Brain microvascular endothelial cell (primary cell): ENCODE data around the gene NKAPD1.

Experiments used
- DNase-seq: peaks from one replicate; pipeline ENCODE4 v3.0.0-alpha.2; 2020
- H3K27ac ChIP-seq: fragments of 250-450 bp; sonication (Bioruptor Pico); 2 replicates; pipeline ENCODE4 v1.5.1; 2020; ENCODE audit warnings: mild to moderate bottlenecking, moderate library complexity
- H3K27me3 ChIP-seq: fragments of 250-450 bp; sonication (Bioruptor Pico); replicated peaks from 2 replicates; pipeline ENCODE4 v1.5.1; 2020; ENCODE audit warnings: mild to moderate bottlenecking
- H3K36me3 ChIP-seq: fragments of 250-450 bp; sonication (Bioruptor Pico); replicated peaks from 2 replicates; pipeline ENCODE4 v1.5.1; 2020; ENCODE audit warnings: mild to moderate bottlenecking
- H3K4me3 ChIP-seq: 2 replicates; pipeline ENCODE4 v1.5.1; 2011; ENCODE audit warnings: low read depth, mild to moderate bottlenecking, control low read depth, low read length, moderate library complexity
- CTCF ChIP-seq: IDR thresholded peaks from 2 replicates; pipeline ENCODE4 v1.5.1; 2011; ENCODE audit warnings: low read depth, mild to moderate bottlenecking, moderate library complexity, low read length, control low read depth, inconsistent platforms; ENCODE audit errors: missing control alignments
- in situ Hi-C: cut with HindIII; loops from 2 replicates; pipeline ENCODE4 v1.10.0; 2017; ENCODE audit warnings: low sequenced_read_pairs, low pct_ligation_motif_present

The NKAPD1 gene

GRCh38 chr11:112049777-112050176, 24.3 kb upstream of the NKAPD1 start:
- Histone ChIP-seq H3K27ac (no peak overlapping the region), H3K27me3 (no peaks in the 10 kb centered on the region), H3K4me3 (no peak overlapping the region), H3K36me3 (peaks cover 38% of the 10 kb centered on the region)
- DNase-seq: no peak
- TF ChIP-seq CTCF: no peak
- in situ Hi-C loops: no loop called here

- TF ChIP-seq CTCF: no peak
Observed at GRCh38 chr11:112050721-112051120, 23.4 kb upstream of the NKAPD1 start.

GRCh38 chr11:112051768-112052167, 22.3 kb upstream of the NKAPD1 start:
- in situ Hi-C loops: no loop called here
- TF ChIP-seq CTCF: no peak
- Histone ChIP-seq H3K27ac (no peak overlapping the region), H3K36me3 (peaks cover 27% of the 10 kb centered on the region), H3K4me3 (no peak overlapping the region), H3K27me3 (no peaks in the 10 kb centered on the region)
- no peak for DNase-seq

More at GRCh38 chr11:112050721-112051120, 23.4 kb upstream of the NKAPD1 start:
- H3K27ac ChIP-seq: no peak overlapping the region
- DNase-seq: no peak
- H3K4me3 ChIP-seq: no peak overlapping the region
- in situ Hi-C loops: no loop called here
- peaks cover 32% of the 10 kb centered on the region for H3K36me3 ChIP-seq
- H3K27me3 ChIP-seq: no peaks in the 10 kb centered on the region

GRCh38 chr11:112057170-112057569, 16.9 kb upstream of the NKAPD1 start:
- TF ChIP-seq CTCF: no peak
- no peaks in the 10 kb centered on the region for H3K27me3 ChIP-seq
- H3K36me3 ChIP-seq: peaks cover 21% of the 10 kb centered on the region
- H3K4me3 ChIP-seq: no peak overlapping the region
- DNase-seq: no peak
- in situ Hi-C loops: no loop called here
- H3K27ac ChIP-seq: no peak overlapping the region

GRCh38 chr11:112058103-112058502, 16.0 kb upstream of the NKAPD1 start:
- H3K27me3 ChIP-seq: no peaks in the 10 kb centered on the region
- no peak for TF ChIP-seq CTCF
- no peak for DNase-seq
- no peak overlapping the region for H3K27ac ChIP-seq
- H3K36me3 ChIP-seq: peaks cover 19% of the 10 kb centered on the region
- in situ Hi-C loops: no loop called here
- H3K4me3 ChIP-seq: no peak overlapping the region

- no peak for TF ChIP-seq CTCF
- in situ Hi-C loops: no loop called here
- Histone ChIP-seq H3K27ac (no peak overlapping the region), H3K4me3 (no peak overlapping the region), H3K27me3 (no peaks in the 10 kb centered on the region), H3K36me3 (peaks cover 6% of the 10 kb centered on the region)
- no peak for DNase-seq
Observed at GRCh38 chr11:112062923-112063322, 11.2 kb upstream of the NKAPD1 start.
